ENCODE measurements around the gene ZNF346.

- TF ChIP-seq EZH2 (IDR thresholded peaks at IDR 0.05; ENCODE audit: borderline replicate concordance, low read depth, low read length, severe bottlenecking) (no peak), CTCF (IDR thresholded peaks at IDR 0.05; ENCODE audit: borderline replicate concordance, extremely low read depth, low read length, poor library complexity, severe bottlenecking) (no peak)
Observed at GRCh38 chr5:177085985-177086653, 63.6 kb downstream of the ZNF346 start.
